Spleen (tissue), 7 donors: ENCODE data around the gene PLA2G2F.

Experiments
- CTCF ChIP-seq, 11 experiments: fragments of 200-600 bp in 7 of 11; fragments of 450-650 bp in 4 of 11; sonication (generic) in 4 of 11; IDR thresholded peaks in 8 of 11; conservative IDR thresholded peaks in 3 of 11; 1 replicate in 7 of 11; 2 replicates in 4 of 11; pipeline versions ENCODE4 v1.4.0 to v1.8.0; 2016 to 2021; ENCODE audit warnings: antibody characterized with exemption in 11 of 11, inconsistent platforms in 4 of 11, mild to moderate bottlenecking in 1 of 11
- POLR2A ChIP-seq, 3 donors: fragments of 450-650 bp; IDR thresholded peaks; one replicate each; pipeline ENCODE4 v1.5.1; 2017; ENCODE audit warnings: antibody characterized with exemption in 3 of 3, mild to moderate bottlenecking in 1 of 3
- POLR2AphosphoS5 ChIP-seq, 3 donors: sonication (generic); formaldehyde crosslinking; IDR thresholded peaks; one replicate each; pipeline ENCODE4 v1.5.1; 2017; ENCODE audit warnings: antibody characterized with exemption in 3 of 3
- donor health status: DM: no; HTN: no; CAD: no; lungs with moderate emphysema.
- donor health status: DM: no; HTN: no; CAD: no.
- donor health status: DM: no; HTN: no; CAD: no.

GRCh38 chr1:20180129-20180843 is 41.2 kb downstream of the PLA2G2F start:
- TF ChIP-seq CTCF (IDR thresholded peaks at IDR 0.05 in 8 of 11, conservative IDR thresholded peaks at IDR 0.05 in 3 of 11) = no peak
- TF ChIP-seq POLR2A (IDR thresholded peaks at IDR 0.05) = no peak
- TF ChIP-seq POLR2AphosphoS5 (IDR thresholded peaks at IDR 0.05) = no peak
